ENCODE measurements around the gene AUP1. TPM values are rescaled to one million over a fixed set of nuclear protein-coding genes. Genes with fewer than 3 reads are reported as not detected.

The AUP1 gene
- total and polyA plus RNA-seq, 10 of the 15 experiments (the other 5 are each of a cell fraction or from before 2014, with no cell fraction given) = 39.1 to 215 (median 138) TPM

DNA sequence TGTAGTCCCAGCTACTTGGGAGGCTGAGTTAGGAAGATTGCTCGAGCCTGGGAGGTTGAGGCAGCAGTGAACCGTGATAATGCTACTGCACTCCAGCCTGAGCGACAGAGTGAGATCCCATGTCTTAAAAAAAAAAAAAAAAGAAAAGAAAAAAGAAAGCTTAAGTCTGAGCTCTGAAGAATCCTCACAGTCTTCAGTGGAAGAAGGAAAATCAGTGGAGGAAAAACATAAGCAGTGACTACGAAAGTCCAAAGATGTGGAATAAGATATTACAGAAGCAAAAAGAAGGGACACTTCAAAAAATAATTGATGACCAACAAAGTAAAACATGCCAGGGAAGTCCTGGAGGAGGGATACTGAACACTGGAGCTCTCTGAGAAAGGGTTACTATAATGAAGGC, 19.2 kb downstream of the AUP1 start:
- H3K4me3 ChIP-seq = no peak overlapping the region
- CTCF ChIA-PET = interaction anchor here (0.6 to 13.9 kb wide), 5 partner anchors 20 to 107 kb away, joined by 3 to 231 read pairs (median 8); partner anchors contain the start of genes AUP1, DQX1 and HTRA2
- H3K9ac ChIP-seq (ENCODE audit: control insufficient read depth, insufficient read depth, low read length) = no peak overlapping the region
- RAD21 ChIA-PET (ENCODE audit: unreplicated experiment) = interaction anchor here (5.1 to 5.5 kb wide), 2 partner anchors 21 to 76 kb away, joined by 49 to 61 read pairs; partner anchors contain the start of genes AUP1 and HTRA2
- H3K27ac ChIP-seq (ENCODE audit: control insufficient read depth, insufficient read depth) = no peak overlapping the region
- 62% methylated on average over 3 of the region's 4 CpGs for WGBS (ENCODE audit: insufficient coverage, insufficient replicate concordance, low lambda C conversion rate, missing lambda C conversion rate)
- intact Hi-C loops (cut with micrococcal nuclease; ENCODE audit: unreplicated experiment) (no loop called here), in situ Hi-C loops (cut with MboI) (no loop called here)
- peaks cover 13 to 17% of the 10 kb centered on the region in 2 experiments for H3K27me3 ChIP-seq (replicated peaks in 1 of 2; ENCODE audit: control insufficient read depth in 2 of 2, insufficient read depth in 2 of 2, low read length in 1 of 2)
- H3K9me3 ChIP-seq (replicated peaks; ENCODE audit: control insufficient read depth, insufficient read depth, low read length) = no peaks in the 10 kb centered on the region
- H4K20me1 ChIP-seq (ENCODE audit: control insufficient read depth, insufficient read depth) = no peaks in the 10 kb centered on the region
- SMC1A ChIA-PET (ENCODE audit: uncharacterized antibody, unreplicated experiment) = interaction anchor here (0.7 to 5.2 kb wide), 7 partner anchors 9 to 76 kb away, joined by 3 to 71 read pairs (median 4); partner anchors contain the start of genes AUP1, DQX1 and HTRA2
- H2AFZ ChIP-seq (ENCODE audit: control insufficient read depth, low read depth, low read length) = no peak overlapping the region
- POLR2A ChIA-PET = interaction anchor here (0.6 to 5.8 kb wide), 4 partner anchors 20 to 67 kb away, joined by 3 to 33 read pairs (median 9); partner anchors contain the start of genes AUP1 and HTRA2
- no TSS peak for BruUV-seq (replicated peaks)
- no peak for ATAC-seq
- no peak overlapping the region for H3K4me2 ChIP-seq (ENCODE audit: control insufficient read depth, insufficient read depth)
- H3K4me1 ChIP-seq (ENCODE audit: control insufficient read depth, insufficient read depth, low read length) = peaks cover 18% of the 10 kb centered on the region
- DNase-seq (ENCODE audit: low read depth, low spot score) = no peak
- H3K79me2 ChIP-seq (ENCODE audit: control insufficient read depth, insufficient read depth, low read length) = peaks cover 12% of the 10 kb centered on the region
- peaks cover 0 to 7% of the 10 kb centered on the region in 2 experiments; a peak in 1 of 4 replicates for H3K36me3 ChIP-seq (ENCODE audit: control insufficient read depth in 2 of 2, insufficient read depth in 2 of 2, low read length in 1 of 2)
- no peak for FAIRE-seq
- TF ChIP-seq MXI1 (IDR thresholded peaks at IDR 0.05; ENCODE audit: low read depth, low read length) = no peak
- no peak for TF ChIP-seq IKZF1 (conservative IDR thresholded peaks at IDR 0.05)
- no peak for TF ChIP-seq CREM (IDR thresholded peaks at IDR 0.05; ENCODE audit: low read depth)
- no peak for TF ChIP-seq BMI1 (IDR thresholded peaks at IDR 0.05; ENCODE audit: borderline replicate concordance)
- TF ChIP-seq, protein P1, sequence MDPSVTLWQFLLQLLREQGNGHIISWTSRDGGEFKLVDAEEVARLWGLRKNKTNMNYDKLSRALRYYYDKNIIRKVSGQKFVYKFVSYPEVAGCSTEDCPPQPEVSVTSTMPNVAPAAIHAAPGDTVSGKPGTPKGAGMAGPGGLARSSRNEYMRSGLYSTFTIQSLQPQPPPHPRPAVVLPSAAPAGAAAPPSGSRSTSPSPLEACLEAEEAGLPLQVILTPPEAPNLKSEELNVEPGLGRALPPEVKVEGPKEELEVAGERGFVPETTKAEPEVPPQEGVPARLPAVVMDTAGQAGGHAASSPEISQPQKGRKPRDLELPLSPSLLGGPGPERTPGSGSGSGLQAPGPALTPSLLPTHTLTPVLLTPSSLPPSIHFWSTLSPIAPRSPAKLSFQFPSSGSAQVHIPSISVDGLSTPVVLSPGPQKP (IDR thresholded peaks at IDR 0.05; ENCODE audit: low read depth, low read length) = no peak
- TF ChIP-seq, protein P2, sequence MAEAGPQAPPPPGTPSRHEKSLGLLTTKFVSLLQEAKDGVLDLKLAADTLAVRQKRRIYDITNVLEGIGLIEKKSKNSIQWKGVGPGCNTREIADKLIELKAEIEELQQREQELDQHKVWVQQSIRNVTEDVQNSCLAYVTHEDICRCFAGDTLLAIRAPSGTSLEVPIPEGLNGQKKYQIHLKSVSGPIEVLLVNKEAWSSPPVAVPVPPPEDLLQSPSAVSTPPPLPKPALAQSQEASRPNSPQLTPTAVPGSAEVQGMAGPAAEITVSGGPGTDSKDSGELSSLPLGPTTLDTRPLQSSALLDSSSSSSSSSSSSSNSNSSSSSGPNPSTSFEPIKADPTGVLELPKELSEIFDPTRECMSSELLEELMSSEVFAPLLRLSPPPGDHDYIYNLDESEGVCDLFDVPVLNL (IDR thresholded peaks at IDR 0.05; ENCODE audit: low read depth, low read length) = no peak
- TF ChIP-seq, protein P3, sequence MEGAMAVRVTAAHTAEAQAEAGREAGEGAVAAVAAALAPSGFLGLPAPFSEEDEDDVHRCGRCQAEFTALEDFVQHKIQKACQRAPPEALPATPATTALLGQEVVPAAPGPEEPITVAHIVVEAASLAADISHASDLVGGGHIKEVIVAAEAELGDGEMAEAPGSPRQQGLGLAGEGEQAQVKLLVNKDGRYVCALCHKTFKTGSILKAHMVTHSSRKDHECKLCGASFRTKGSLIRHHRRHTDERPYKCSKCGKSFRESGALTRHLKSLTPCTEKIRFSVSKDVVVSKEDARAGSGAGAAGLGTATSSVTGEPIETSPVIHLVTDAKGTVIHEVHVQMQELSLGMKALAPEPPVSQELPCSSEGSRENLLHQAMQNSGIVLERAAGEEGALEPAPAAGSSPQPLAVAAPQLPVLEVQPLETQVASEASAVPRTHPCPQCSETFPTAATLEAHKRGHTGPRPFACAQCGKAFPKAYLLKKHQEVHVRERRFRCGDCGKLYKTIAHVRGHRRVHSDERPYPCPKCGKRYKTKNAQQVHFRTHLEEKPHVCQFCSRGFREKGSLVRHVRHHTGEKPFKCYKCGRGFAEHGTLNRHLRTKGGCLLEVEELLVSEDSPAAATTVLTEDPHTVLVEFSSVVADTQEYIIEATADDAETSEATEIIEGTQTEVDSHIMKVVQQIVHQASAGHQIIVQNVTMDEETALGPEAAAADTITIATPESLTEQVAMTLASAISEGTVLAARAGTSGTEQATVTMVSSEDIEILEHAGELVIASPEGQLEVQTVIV (IDR thresholded peaks at IDR 0.05; ENCODE audit: borderline replicate concordance, partially characterized antibody) = no peak
- TF ChIP-seq FOXM1 (IDR thresholded peaks at IDR 0.05; ENCODE audit: low read depth, low read length) = no peak
- TF ChIP-seq GABPA (IDR thresholded peaks at IDR 0.05; ENCODE audit: low read depth) = no peak
- TF ChIP-seq BCLAF1 (IDR thresholded peaks at IDR 0.05) = no peak
- TF ChIP-seq CHD1 (IDR thresholded peaks at IDR 0.05; ENCODE audit: low read depth, low read length) = no peak
- TF ChIP-seq SRF (IDR thresholded peaks at IDR 0.05; ENCODE audit: low read depth in 2 of 2, low read length in 2 of 2) = no peak
- no peak for TF ChIP-seq IKZF2 (IDR thresholded peaks at IDR 0.05)
- no peak for TF ChIP-seq RUNX3 (IDR thresholded peaks at IDR 0.05; ENCODE audit: low read length)

Data from GM12878 (cell line).